RKO (cell line): ENCODE results near the gene CROCC2.

Experiments used
- DNase-seq: peaks from one replicate; pipeline ENCODE4 v3.0.0-alpha.2; 2016; ENCODE audit warnings: low spot score

The CROCC2 gene

DNA sequence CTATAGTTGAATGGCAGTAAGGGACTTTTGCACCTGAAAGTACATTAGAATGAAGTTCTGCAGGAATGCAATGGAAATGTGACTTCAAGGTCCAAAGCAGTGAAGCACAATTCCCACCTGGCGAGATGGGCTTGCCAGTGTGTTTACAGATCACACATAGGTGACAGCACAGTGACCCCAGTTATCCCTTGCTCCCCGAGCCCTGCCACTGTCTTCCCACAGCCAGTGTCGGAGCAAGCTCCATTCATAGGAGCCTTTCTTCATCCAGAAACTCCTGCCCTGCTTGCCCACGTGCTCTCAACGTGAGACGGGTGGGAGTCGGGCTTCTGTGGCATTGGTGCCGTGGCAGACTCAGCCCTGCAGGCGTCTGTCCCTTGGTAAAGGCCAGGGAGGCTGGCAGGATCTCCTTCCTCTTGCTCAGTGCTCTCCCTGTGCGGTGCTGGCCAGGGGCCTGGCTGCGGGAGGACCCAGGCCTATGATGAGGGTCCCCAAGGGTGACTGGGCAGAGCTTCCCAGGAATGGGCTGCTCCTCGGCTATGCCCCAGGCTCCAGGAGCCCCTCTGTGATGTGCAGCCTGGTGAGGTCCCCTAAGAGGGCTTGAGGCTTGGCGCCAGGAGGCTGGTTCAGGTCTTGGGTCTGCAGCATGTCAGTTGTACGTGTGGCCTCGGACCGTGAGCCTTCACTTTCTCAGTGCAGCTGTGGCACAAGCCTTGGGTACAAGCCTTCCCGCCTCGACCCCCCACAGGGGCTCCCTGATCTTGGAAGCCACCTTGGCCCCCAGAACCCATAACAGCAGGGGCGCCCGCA lies 132.4 kb downstream of the CROCC2 start:
- no peak for DNase-seq

DNA sequence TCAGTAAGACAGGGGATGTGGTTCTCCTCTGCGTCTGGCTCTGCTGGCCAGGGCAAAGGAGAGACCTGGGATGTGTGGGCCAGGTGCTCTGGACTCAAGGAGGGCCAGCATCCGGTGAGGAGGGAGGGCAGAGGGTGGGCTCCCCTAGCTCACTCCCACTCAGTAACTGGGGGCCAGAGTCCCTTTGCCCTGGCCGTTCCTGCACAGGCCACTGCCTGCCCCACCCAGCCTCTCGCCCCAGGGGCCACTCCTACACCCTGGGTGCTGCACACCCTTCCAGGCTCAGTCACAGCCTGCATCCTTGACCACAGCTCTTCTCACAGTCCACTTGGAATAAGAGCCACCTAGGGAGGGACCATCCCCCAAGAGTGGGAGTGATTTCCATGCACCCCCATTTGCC lies 133.3 kb downstream of the CROCC2 start:
- DNase-seq, result no peak

DNA sequence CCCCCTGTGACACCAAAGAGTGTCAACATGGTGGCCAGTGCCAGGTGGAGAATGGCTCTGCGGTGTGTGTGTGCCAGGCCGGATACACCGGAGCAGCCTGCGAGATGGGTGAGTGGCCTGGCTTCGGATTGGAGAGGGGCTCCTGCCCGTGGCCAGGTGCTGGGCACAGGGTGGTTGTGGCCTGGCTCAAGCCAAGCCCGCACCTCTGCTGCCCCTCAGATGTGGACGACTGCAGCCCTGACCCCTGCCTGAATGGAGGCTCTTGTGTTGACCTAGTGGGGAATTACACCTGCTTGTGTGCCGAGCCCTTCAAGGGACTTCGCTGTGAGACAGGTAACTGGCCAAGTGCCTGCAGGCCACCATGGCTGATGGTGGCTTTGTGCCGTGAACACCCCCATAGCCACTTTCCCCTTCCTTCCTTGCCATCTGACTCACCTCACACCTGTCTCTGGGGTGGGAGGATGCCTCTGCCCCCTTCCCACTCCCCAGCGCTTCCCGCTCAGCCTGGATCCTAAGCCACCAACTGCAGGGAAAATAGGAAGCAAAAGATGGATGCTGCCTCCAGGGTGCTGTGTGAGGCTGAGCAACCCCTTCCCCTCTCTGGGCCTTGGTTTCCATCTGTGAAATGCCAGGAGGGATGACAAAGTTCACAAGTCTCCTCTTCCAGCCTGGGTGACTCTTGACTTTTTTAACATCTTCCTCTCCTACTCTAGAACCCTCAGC lies 134.1 kb downstream of the CROCC2 start:
- DNase-seq, result no peak

DNA sequence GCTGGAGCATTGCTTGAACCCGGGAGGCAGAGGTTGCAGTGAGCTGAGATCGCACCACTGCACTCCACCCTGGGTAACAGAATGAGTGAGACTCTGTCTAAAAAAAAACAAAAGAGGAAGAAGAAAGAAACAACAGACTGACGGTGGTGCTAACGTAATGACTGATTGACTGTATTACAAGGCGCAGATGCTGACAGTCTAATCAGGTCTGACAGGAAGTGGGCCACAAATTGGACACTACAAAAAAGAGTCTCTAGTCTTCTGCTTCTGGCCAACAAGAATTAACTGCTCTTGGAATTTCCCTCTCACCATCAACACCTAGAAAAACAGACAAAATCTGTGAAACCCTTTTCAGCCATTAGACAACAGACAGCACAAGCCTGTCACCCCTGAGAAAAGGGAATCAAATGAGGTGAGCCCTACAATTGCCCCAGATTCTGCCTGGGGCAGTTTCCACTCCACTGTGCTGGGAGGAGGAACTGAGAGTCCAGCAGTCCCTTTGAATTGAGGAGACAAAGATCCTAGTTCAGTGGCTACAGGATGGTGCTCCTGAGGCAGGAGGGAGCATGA lies 135.5 kb downstream of the CROCC2 start:
- DNase-seq, result no peak
